ENCODE results near the gene CDS2. TPM values are rescaled to one million over a fixed set of nuclear protein-coding genes. Genes with fewer than 3 reads are reported as not detected.

CDS2 gene
- total and polyA plus RNA-seq, 2 of the 13 experiments (the other 11 are each of a cell fraction or from before 2014, with no cell fraction given), result 81.3 to 153 TPM

- TF ChIP-seq ZMAT3 (CRISPR knock-in tag; conservative IDR thresholded peaks at IDR 0.05) (peak; percentile 99), ZNF337 (CRISPR knock-in tag; IDR thresholded peaks at IDR 0.05; ENCODE audit: borderline replicate concordance, low read depth) (peak; percentile 97), ZBTB44 (CRISPR knock-in tag; IDR thresholded peaks at IDR 0.05) (0 out of 2 replicates have a peak, but pooled peaks have one; percentile 80), ZNF205 (CRISPR knock-in tag; IDR thresholded peaks at IDR 0.05) (peak; percentile 84), NBN (conservative IDR thresholded peaks at IDR 0.05) (no peak), FOXM1 (CRISPR knock-in tag; IDR thresholded peaks at IDR 0.05) (peak; percentile 80; the same call in 1 of the 2 replicates), ZNF282 (IDR thresholded peaks at IDR 0.05; ENCODE audit: partially characterized antibody) (no peak), ZNF687 (CRISPR knock-in tag; IDR thresholded peaks at IDR 0.05) (peak; percentile 100), ARNTL (CRISPR knock-in tag; IDR thresholded peaks at IDR 0.05) (peak; percentile 94; the same call in 1 of the 2 replicates), DNMT3B (CRISPR knock-in tag; conservative IDR thresholded peaks at IDR 0.05) (peak; percentile 90), CHD2 (IDR thresholded peaks at IDR 0.05; ENCODE audit: low read depth, low read length) (peak; percentile 3; the same call in 1 of the 2 replicates), ZNF7 (CRISPR knock-in tag; IDR thresholded peaks at IDR 0.05) (peak; percentile 33; the same call in 1 of the 2 replicates), TCF7L2 (IDR thresholded peaks at IDR 0.05; ENCODE audit: low read depth, low read length) (no peak), KAT7 (CRISPR knock-in tag; IDR thresholded peaks at IDR 0.05; ENCODE audit: borderline replicate concordance) (peak; percentile 97; the same call in 1 of the 2 replicates), HMGA1 (CRISPR knock-in tag; conservative IDR thresholded peaks at IDR 0.05) (no peak), NFIB (CRISPR knock-in tag; IDR thresholded peaks at IDR 0.05; ENCODE audit: borderline replicate concordance) (peak; percentile 92), ETV6 (CRISPR knock-in tag; conservative IDR thresholded peaks at IDR 0.05) (peak; percentile 3; the same call in 1 of the 2 replicates), ATF7 (IDR thresholded peaks at IDR 0.05) (0 out of 2 replicates have a peak, but pooled peaks have one; percentile 11), ATF7 (CRISPR knock-in tag; IDR thresholded peaks at IDR 0.05) (no peak; the same call in 1 of the 2 replicates), ZNF292 (CRISPR knock-in tag; IDR thresholded peaks at IDR 0.05; ENCODE audit: borderline replicate concordance, low read depth) (no peak; the same call in 1 of the 2 replicates), MAX (IDR thresholded peaks at IDR 0.05) (peak; percentile 87), YEATS4 (CRISPR knock-in tag; IDR thresholded peaks at IDR 0.05; ENCODE audit: borderline replicate concordance) (peak; percentile 99), ZNF777 (CRISPR knock-in tag; IDR thresholded peaks at IDR 0.05) (peak; percentile 80; the same call in 1 of the 2 replicates), JUND (CRISPR knock-in tag; IDR thresholded peaks at IDR 0.05) (0 out of 2 replicates have a peak, but pooled peaks have one; percentile 63)
- TF ChIP-seq, protein P1, sequence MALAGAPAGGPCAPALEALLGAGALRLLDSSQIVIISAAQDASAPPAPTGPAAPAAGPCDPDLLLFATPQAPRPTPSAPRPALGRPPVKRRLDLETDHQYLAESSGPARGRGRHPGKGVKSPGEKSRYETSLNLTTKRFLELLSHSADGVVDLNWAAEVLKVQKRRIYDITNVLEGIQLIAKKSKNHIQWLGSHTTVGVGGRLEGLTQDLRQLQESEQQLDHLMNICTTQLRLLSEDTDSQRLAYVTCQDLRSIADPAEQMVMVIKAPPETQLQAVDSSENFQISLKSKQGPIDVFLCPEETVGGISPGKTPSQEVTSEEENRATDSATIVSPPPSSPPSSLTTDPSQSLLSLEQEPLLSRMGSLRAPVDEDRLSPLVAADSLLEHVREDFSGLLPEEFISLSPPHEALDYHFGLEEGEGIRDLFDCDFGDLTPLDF (CRISPR knock-in tag; IDR thresholded peaks at IDR 0.05), result peak; percentile 100
These were observed 7.2 kb upstream of the CDS2 start, which contains the start of gene PCNA (continued) for GRCh38 chr20:5119435-5120184.

All from HepG2 (cell line).